22Rv1 (cell line): Measurements from ENCODE around the gene SLC30A5.
"Not testable (repeated sequence)": the region's sequence is repeated elsewhere in the genome, so short reads cannot be mapped to it uniquely, and the experiment has no call there.

Source experiments
- H3K27ac ChIP-seq: fragments of 450-650 bp; 2 replicates; pipeline ENCODE4 v1.5.1; 2017
- CTCF ChIP-seq: fragments of 450-650 bp; IDR thresholded peaks from 2 replicates; pipeline ENCODE4 v1.5.1; 2017; ENCODE audit warnings: mild to moderate bottlenecking
- ZFX ChIP-seq: fragments of 450-650 bp; IDR thresholded peaks from 2 replicates; pipeline ENCODE4 v1.6.1; 2017; ENCODE audit warnings: antibody characterized with exemption, borderline replicate concordance

The SLC30A5 gene

GRCh38 chr5:69093771-69094482 is at the start of gene SLC30A5:
Gene SLC30A5, plus strand, starts transcription at chr5:69094014. Its CDS starts 242 bp downstream, at chr5:69094256.
- H3K27ac ChIP-seq: peak within 1 kb of the TSS; percentile 84
- peak; percentile 95 for TF ChIP-seq CTCF
- 0 out of 2 replicates have a peak, but pooled peaks have one; percentile 78 for TF ChIP-seq ZFX

GRCh38 chr5:69045213-69045612 is 48.6 kb upstream of the SLC30A5 start:
- H3K27ac ChIP-seq: not testable (repeated sequence)

- H3K27ac ChIP-seq: no peak overlapping the region
- TF ChIP-seq ZFX (no peak), CTCF (no peak)
Observed at GRCh38 chr5:69046375-69046957, 47.3 kb upstream of the SLC30A5 start.

- TF ChIP-seq CTCF: peak; percentile 51
- TF ChIP-seq ZFX: no peak
- H3K27ac ChIP-seq: no peak overlapping the region
Observed at GRCh38 chr5:69048230-69048629, 45.6 kb upstream of the SLC30A5 start.

GRCh38 chr5:69049151-69049550 is 44.7 kb upstream of the SLC30A5 start:
- TF ChIP-seq ZFX (no peak), CTCF (no peak)
- H3K27ac ChIP-seq: no peak overlapping the region

GRCh38 chr5:69049796-69050195 is 44.0 kb upstream of the SLC30A5 start:
- no peak for TF ChIP-seq ZFX
- no peak for TF ChIP-seq CTCF

GRCh38 chr5:69050214-69050613 is 43.6 kb upstream of the SLC30A5 start:
- no peak overlapping the region for H3K27ac ChIP-seq
- no peak for TF ChIP-seq CTCF
- no peak for TF ChIP-seq ZFX

More at GRCh38 chr5:69049796-69050195, 44.0 kb upstream of the SLC30A5 start:
- H3K27ac ChIP-seq: no peak overlapping the region
